ENCODE measurements around the gene SIGLECL1. TPM values are rescaled to one million over a fixed set of nuclear protein-coding genes. Genes with fewer than 3 reads are reported as not detected.

SIGLECL1 gene
- total and polyA plus RNA-seq, 8 donors, result not detected

- H3K4me1 ChIP-seq, result peaks cover 0 to 8% of the 10 kb centered on the region in 2 donors
- ATAC-seq (no peak), DNase-seq (no peak)
- no peak for TF ChIP-seq CTCF (IDR thresholded peaks at IDR 0.05)
- intact Hi-C loops (cut with DNase I), result no loop called here
- peaks cover 0 to 26% of the 10 kb centered on the region in 2 donors for H3K27me3 ChIP-seq
- H3K4me3 ChIP-seq, result no peak overlapping the region
- no peak overlapping the region for H3K27ac ChIP-seq
- H3K9me3 ChIP-seq, result no peaks in the 10 kb centered on the region
- no peaks in the 10 kb centered on the region for H3K36me3 ChIP-seq
Observed at GRCh38 chr19:51252306-51253079, 1.6 kb downstream of the SIGLECL1 start.

- TF ChIP-seq CTCF (IDR thresholded peaks at IDR 0.05), result no peak
- ATAC-seq, result no peak
- DNase-seq, result no peak
- Histone ChIP-seq H3K36me3 (no peaks in the 10 kb centered on the region), H3K4me1 (peaks cover 0 to 11% of the 10 kb centered on the region in 2 donors), H3K27ac (no peak overlapping the region), H3K27me3 (peaks cover 0 to 26% of the 10 kb centered on the region in 2 donors), H3K4me3 (no peak overlapping the region), H3K9me3 (no peaks in the 10 kb centered on the region)
- intact Hi-C loops (cut with DNase I), result no loop called here
Observed at GRCh38 chr19:51253088-51253806, 2.4 kb downstream of the SIGLECL1 start.

GRCh38 chr19:51256155-51256625 is 5.3 kb downstream of the SIGLECL1 start:
- no peaks in the 10 kb centered on the region for H3K36me3 ChIP-seq
- H3K27ac ChIP-seq, result no peak overlapping the region
- peaks cover 0 to 28% of the 10 kb centered on the region in 2 donors for H3K27me3 ChIP-seq
- ATAC-seq (no peak), DNase-seq (no peak)
- no peaks in the 10 kb centered on the region for H3K9me3 ChIP-seq
- intact Hi-C loops (cut with DNase I), result no loop called here
- no peak for TF ChIP-seq CTCF (IDR thresholded peaks at IDR 0.05)
- peaks cover 0 to 13% of the 10 kb centered on the region in 2 donors for H3K4me1 ChIP-seq
- H3K4me3 ChIP-seq, result no peak overlapping the region

- Histone ChIP-seq H3K9me3 (no peaks in the 10 kb centered on the region), H3K36me3 (no peaks in the 10 kb centered on the region), H3K4me3 (no peak overlapping the region), H3K27me3 (peaks cover 0 to 30% of the 10 kb centered on the region in 2 donors), H3K4me1 (peaks cover 0 to 13% of the 10 kb centered on the region in 2 donors), H3K27ac (no peak overlapping the region)
- intact Hi-C loops (cut with DNase I), result no loop called here
- DNase-seq (no peak), ATAC-seq (no peak)
- no peak for TF ChIP-seq CTCF (IDR thresholded peaks at IDR 0.05)
Observed at GRCh38 chr19:51257471-51257870, 6.6 kb downstream of the SIGLECL1 start.
